Naive thymus-derived CD4-positive, alpha-beta T cell (primary cell): ENCODE results near the gene IREB2. TPM values are rescaled to one million over a fixed set of nuclear protein-coding genes. Genes with fewer than 3 reads are reported as not detected.
"Not testable (repeated sequence)": the region's sequence is repeated elsewhere in the genome, so short reads cannot be mapped to it uniquely, and the experiment has no call there.

Experiments used
- ATAC-seq: fragments of 150-1000 bp; cut with Tn5 transposase; 2 replicates; pipeline ENCODE4 v1.10.0; 2021; ENCODE audit warnings: mild to moderate bottlenecking, moderate library complexity
- CTCF ChIA-PET: fragments of 350-600 bp; sonication (Branson Sonifier 250); formaldehyde crosslinking; loops from one replicate; lab custom pipeline; 2021; ENCODE audit warnings: antibody characterized with exemption; lab: Charles Lee
- POLR2A ChIA-PET: fragments of 350-600 bp; sonication (Branson Sonifier 250); formaldehyde crosslinking; loops from one replicate; lab custom pipeline; 2021; ENCODE audit warnings: antibody characterized with exemption, inconsistent platforms; lab: Charles Lee
- DNase-seq, 9 donors: peaks; one replicate each; pipeline versions ENCODE4 v3.0.0 to v3.0.0-alpha.2; 2020 to 2022; ENCODE audit warnings: mixed read lengths in 1 of 9
- H3K27ac ChIP-seq: one replicate; pipeline ENCODE4 v1.7.0; 2013; ENCODE audit warnings: mild to moderate bottlenecking, low read depth, low read length, moderate library complexity
- H3K27me3 ChIP-seq, 2 donors: one replicate each; pipeline ENCODE4 v1.7.0; 2013; ENCODE audit warnings: low read length in 2 of 2, mild to moderate bottlenecking in 2 of 2, moderate library complexity in 2 of 2; ENCODE audit not compliant: control insufficient read depth in 2 of 2, insufficient read depth in 2 of 2
- H3K36me3 ChIP-seq, 3 experiments: 1 replicate in 2 of 3; 2 replicates in 1 of 3; pipeline ENCODE4 v1.7.0; 2013; ENCODE audit warnings: low read length in 3 of 3, mild to moderate bottlenecking in 3 of 3, moderate library complexity in 1 of 3; ENCODE audit not compliant: insufficient read depth in 3 of 3, control insufficient read depth in 2 of 3
- H3K4me1 ChIP-seq, 2 donors: one replicate each; pipeline ENCODE4 v1.7.0; 2013; ENCODE audit warnings: low read length in 2 of 2, mild to moderate bottlenecking in 2 of 2, moderate library complexity in 1 of 2; ENCODE audit not compliant: control insufficient read depth in 2 of 2, insufficient read depth in 2 of 2
- H3K4me3 ChIP-seq: 2 replicates; pipeline ENCODE4 v1.7.0; 2013; ENCODE audit warnings: mild to moderate bottlenecking, low read length
- H3K9me3 ChIP-seq, 3 experiments: 1 replicate in 2 of 3; 2 replicates in 1 of 3; pipeline ENCODE4 v1.7.0; 2013; ENCODE audit warnings: low read length in 3 of 3; ENCODE audit not compliant: control insufficient read depth in 2 of 3
- H3K27ac Mint-ChIP-seq, 9 donors: one replicate each; pipeline ENCODE4 v1.8.0; 2020 to 2022; ENCODE audit warnings: mixed read lengths in 9 of 9, mild to moderate bottlenecking in 8 of 9, moderate library complexity in 5 of 9, inconsistent platforms in 2 of 9
- H3K27me3 Mint-ChIP-seq, 5 donors: one replicate each; pipeline ENCODE4 v1.8.0; 2021 to 2022; ENCODE audit warnings: mixed read lengths in 5 of 5, mild to moderate bottlenecking in 1 of 5
- H3K36me3 Mint-ChIP-seq, 5 donors: one replicate each; pipeline ENCODE4 v1.8.0; 2020 to 2022; ENCODE audit warnings: mixed read lengths in 5 of 5, mild to moderate bottlenecking in 3 of 5, inconsistent platforms in 1 of 5
- H3K4me1 Mint-ChIP-seq, 7 donors: one replicate each; pipeline ENCODE4 v1.8.0; 2020 to 2022; ENCODE audit warnings: mixed read lengths in 7 of 7, mild to moderate bottlenecking in 3 of 7, inconsistent platforms in 1 of 7
- H3K4me3 Mint-ChIP-seq, 10 donors: one replicate each; pipeline ENCODE4 v1.8.0; 2020 to 2022; ENCODE audit warnings: mild to moderate bottlenecking in 10 of 10, mixed read lengths in 10 of 10, moderate library complexity in 6 of 10, inconsistent platforms in 2 of 10
- H3K9me3 Mint-ChIP-seq, 11 donors: one replicate each; pipeline ENCODE4 v1.8.0; 2020 to 2022; ENCODE audit warnings: mixed read lengths in 11 of 11, mild to moderate bottlenecking in 4 of 11, inconsistent platforms in 1 of 11, moderate library complexity in 1 of 11
- intact Hi-C, 2 donors: fragments of 100-400 bp; cut with micrococcal nuclease; formaldehyde crosslinking; loops; one replicate each; pipeline ENCODE4 v1.15.1; 2023
- polyA plus RNA-seq, 2 donors: library from polyadenylated mRNA; unstranded; fragments of 300-500 nt; fragmentation: Illumina TruSeq; gene quantifications; one replicate each; pipeline ENCODE4 v1.2.3, GENCODE V29; 2021
- total RNA-seq, 6 experiments: library from RNA in 5 of 6; stranded (reverse) in 5 of 6; gene quantifications; 1 replicate in 5 of 6; 2 replicates in 1 of 6; pipeline ENCODE4 v1.2.3 and lab custom pipeline; 2021 to 2026

The IREB2 gene
- total and polyA plus RNA-seq, 7 experiments from 2014 or later = 17.6 to 79.8 (median 67.6) TPM

- no peak overlapping the region for H3K4me3 Mint-ChIP-seq
- peaks cover 0 to 4% (median 0%) of the 10 kb centered on the region in 11 donors for H3K9me3 Mint-ChIP-seq
- no peak for ATAC-seq
- H3K36me3 Mint-ChIP-seq = no peaks in the 10 kb centered on the region
- POLR2A ChIA-PET = interaction anchor here (0.6 kb wide), 2 partner anchors 100 to 440 kb away, joined by 4 to 5 read pairs; no protein-coding TSS in a partner anchor
- CTCF ChIA-PET = interaction anchor here (0.7 kb wide), 1 partner anchor 135 kb away, joined by 3 read pairs; no protein-coding TSS in a partner anchor
- H3K27me3 Mint-ChIP-seq = peaks cover 4 to 16% (median 7%) of the 10 kb centered on the region in 5 donors
- H3K9me3 ChIP-seq = no peaks in the 10 kb centered on the region
- H3K27ac Mint-ChIP-seq = peak overlapping the region in 1 of 9 donors; percentile 14
- H3K4me3 ChIP-seq = no peak overlapping the region
- H3K4me1 Mint-ChIP-seq = peaks cover 13 to 24% (median 21%) of the 10 kb centered on the region in 7 donors
- peaks cover 12% of the 10 kb centered on the region in 2 donors for H3K4me1 ChIP-seq
- H3K27ac ChIP-seq = no peak overlapping the region
- H3K27me3 ChIP-seq = no peaks in the 10 kb centered on the region
- intact Hi-C loops = no loop called here
- no peak for DNase-seq
- peaks cover 0 to 6% (median 0%) of the 10 kb centered on the region in 3 experiments for H3K36me3 ChIP-seq
Observed at GRCh38 chr15:78434134-78434533, 3.9 kb upstream of the IREB2 start.

GRCh38 chr15:78434711-78435110 is 3.3 kb upstream of the IREB2 start:
- not testable (repeated sequence) for H3K4me3 ChIP-seq, H3K36me3 Mint-ChIP-seq, H3K9me3 Mint-ChIP-seq, DNase-seq, H3K27me3 ChIP-seq, H3K36me3 ChIP-seq, H3K9me3 ChIP-seq, ATAC-seq, H3K4me3 Mint-ChIP-seq, H3K27ac Mint-ChIP-seq, H3K27ac ChIP-seq
- ChIA-PET POLR2A (interaction anchor here (0.6 kb wide), 1 partner anchor 101 kb away, joined by 5 read pairs; no protein-coding TSS in a partner anchor), CTCF (interaction anchor here (0.7 kb wide), 1 partner anchor 134 kb away, joined by 3 read pairs; no protein-coding TSS in a partner anchor)
- Mint-ChIP-seq H3K4me1 (peaks cover 15 to 29% (median 25%) of the 10 kb centered on the region in 7 donors), H3K27me3 (peaks cover 0 to 12% (median 5%) of the 10 kb centered on the region in 5 donors)
- peaks cover 17% of the 10 kb centered on the region in 2 donors for H3K4me1 ChIP-seq
- intact Hi-C loops = loop anchor here (5.0 kb wide), 5 partner anchors 287 to 1488 kb away; partner anchors contain the start of genes IDH3A (in 1 of the 2) and TBC1D2B (in 1 of the 2)

- POLR2A ChIA-PET = interaction anchor here (0.6 to 5.1 kb wide), 22 partner anchors 9 to 436 kb away, joined by 3 to 44 read pairs (median 8); partner anchors contain the start of genes DNAJA4, MORF4L1, PSMA4 and SKIC8
- ATAC-seq = no peak
Observed at GRCh38 chr15:78437107-78437761, 782 bp upstream of the IREB2 start.

GRCh38 chr15:78438619-78439285 is 736 bp downstream of the IREB2 start:
- no peaks in the 10 kb centered on the region for H3K27me3 Mint-ChIP-seq
- intact Hi-C loops = loop anchor here (1.0 to 5.0 kb wide), 11 partner anchors 69 to 1484 kb away; partner anchors contain the start of genes IDH3A (in 2 of the 2), PSMA4 (in 2 of the 2), SKIC8 (in 2 of the 2) and TBC1D2B (in 2 of the 2)
- H3K4me3 Mint-ChIP-seq = peak overlapping the region; percentile 89 to 100 (median 97)
- H3K27ac Mint-ChIP-seq = peak overlapping the region; percentile 92 to 100 (median 98)
- H3K36me3 Mint-ChIP-seq = peaks cover 7 to 15% (median 12%) of the 10 kb centered on the region in 5 donors
- CTCF ChIA-PET = interaction anchor here (1.0 kb wide), 1 partner anchor 79 kb away, joined by 3 read pairs; no protein-coding TSS in a partner anchor
- peak in 3 of 9 donors; percentile 2 to 30 (median 11) for DNase-seq
- H3K4me3 ChIP-seq = peak overlapping the region; percentile 69
- H3K9me3 Mint-ChIP-seq = peaks cover 0 to 4% (median 0%) of the 10 kb centered on the region in 11 donors
- peak overlapping the region; percentile 94 for H3K27ac ChIP-seq
- H3K9me3 ChIP-seq = no peaks in the 10 kb centered on the region
- H3K27me3 ChIP-seq = no peaks in the 10 kb centered on the region
- peaks cover 36 to 64% (median 57%) of the 10 kb centered on the region in 7 donors for H3K4me1 Mint-ChIP-seq
- H3K4me1 ChIP-seq = peaks cover 32 to 36% of the 10 kb centered on the region in 2 donors
- ATAC-seq = no peak
- POLR2A ChIA-PET = interaction anchor here (0.6 to 5.1 kb wide), 15 partner anchors 11 to 435 kb away, joined by 3 to 44 read pairs (median 8); partner anchors contain the start of genes DNAJA4, MORF4L1, PSMA4 and SKIC8
- peaks cover 8 to 27% (median 8%) of the 10 kb centered on the region in 3 experiments for H3K36me3 ChIP-seq

More at GRCh38 chr15:78437107-78437761, 782 bp upstream of the IREB2 start:
- H3K36me3 Mint-ChIP-seq = peaks cover 4 to 9% (median 5%) of the 10 kb centered on the region in 5 donors
- peak overlapping the region; percentile 89 to 100 (median 97) for H3K4me3 Mint-ChIP-seq
- peaks cover 29 to 50% (median 45%) of the 10 kb centered on the region in 7 donors for H3K4me1 Mint-ChIP-seq
- DNase-seq = peak in 1 of 9 donors; percentile 8
- peak overlapping the region; percentile 69 for H3K4me3 ChIP-seq
- no peaks in the 10 kb centered on the region for H3K9me3 ChIP-seq
- H3K27ac Mint-ChIP-seq = peak overlapping the region; percentile 96 to 100 (median 99)
- peaks cover 27 to 31% of the 10 kb centered on the region in 2 donors for H3K4me1 ChIP-seq
- CTCF ChIA-PET = interaction anchor here (0.8 to 1.4 kb wide), 3 partner anchors 15 to 1415 kb away, joined by 3 to 8 read pairs (median 3); no protein-coding TSS in a partner anchor
- intact Hi-C loops = loop anchor here (5.0 kb wide), 5 partner anchors 290 to 1485 kb away; partner anchors contain the start of genes IDH3A (in 1 of the 2) and TBC1D2B (in 1 of the 2)
- peaks cover 0 to 4% (median 0%) of the 10 kb centered on the region in 11 donors for H3K9me3 Mint-ChIP-seq
- peak overlapping the region; percentile 94 for H3K27ac ChIP-seq
- H3K36me3 ChIP-seq = peaks cover 2 to 19% (median 8%) of the 10 kb centered on the region in 3 experiments
- no peaks in the 10 kb centered on the region for H3K27me3 ChIP-seq
- peaks cover 0 to 4% (median 0%) of the 10 kb centered on the region in 5 donors for H3K27me3 Mint-ChIP-seq

DNA sequence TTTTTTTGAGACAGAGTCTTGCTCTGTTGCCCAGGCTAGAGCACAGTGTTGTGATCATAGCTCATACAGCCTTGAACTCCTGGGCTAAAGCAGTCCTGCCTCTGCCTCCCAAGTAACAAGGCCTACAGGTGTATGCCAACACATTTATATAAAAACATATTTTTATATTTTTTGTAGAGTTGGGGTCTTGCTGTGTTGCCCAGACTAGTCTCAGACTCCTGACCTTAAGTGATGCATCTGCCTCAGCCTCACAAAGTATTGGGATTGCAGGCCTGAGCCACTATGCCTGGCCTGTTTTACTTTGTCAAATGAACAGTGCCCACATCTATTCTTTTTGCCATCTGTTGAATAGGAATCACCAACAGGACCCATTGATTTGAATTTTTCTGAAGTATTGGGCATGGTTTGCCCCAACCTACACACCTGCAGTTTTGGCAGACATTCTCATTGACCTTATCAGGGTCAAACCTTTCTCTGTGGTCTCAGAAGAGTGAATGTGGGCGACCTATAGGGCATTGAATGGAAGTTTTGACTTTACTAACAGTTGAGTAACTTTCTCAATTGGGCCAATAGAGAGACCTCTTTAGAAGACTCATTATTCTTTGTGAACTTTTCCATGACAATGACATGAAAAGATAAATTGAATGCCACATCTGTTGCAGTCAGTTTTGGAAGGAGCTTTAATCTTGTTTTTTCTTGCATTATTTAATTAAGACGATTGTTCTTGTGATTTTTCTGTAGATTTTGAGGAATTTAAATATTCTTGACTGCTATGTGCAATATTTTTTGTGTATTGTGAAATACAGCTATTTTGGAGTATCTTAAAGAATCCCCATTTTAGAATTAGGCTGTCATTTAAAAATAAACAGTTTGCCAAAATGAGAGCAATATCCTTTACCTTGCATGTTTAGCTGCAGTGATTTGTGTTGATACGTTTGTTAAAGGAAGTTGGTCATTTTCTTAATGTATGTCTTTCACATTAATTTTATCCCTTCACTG is 2.7 kb downstream of the IREB2 start:
- CTCF ChIA-PET = no interaction called here
- H3K36me3 Mint-ChIP-seq = peaks cover 7 to 26% (median 20%) of the 10 kb centered on the region in 5 donors
- H3K4me3 Mint-ChIP-seq = peak overlapping the region; percentile 23 to 100 (median 45)
- intact Hi-C loops = no loop called here
- Histone ChIP-seq H3K27me3 (no peaks in the 10 kb centered on the region), H3K9me3 (no peaks in the 10 kb centered on the region), H3K4me3 (no peak overlapping the region), H3K4me1 (peaks cover 32 to 36% of the 10 kb centered on the region in 2 donors), H3K36me3 (peaks cover 8 to 43% (median 10%) of the 10 kb centered on the region in 3 experiments), H3K27ac (no peak overlapping the region)
- peaks cover 0 to 4% (median 0%) of the 10 kb centered on the region in 11 donors for H3K9me3 Mint-ChIP-seq
- no peak for DNase-seq
- peak overlapping the region in 5 of 9 donors; percentile 17 to 44 (median 38) for H3K27ac Mint-ChIP-seq
- H3K4me1 Mint-ChIP-seq = peaks cover 40 to 80% (median 69%) of the 10 kb centered on the region in 7 donors
- POLR2A ChIA-PET = interaction anchor here (0.7 to 5.1 kb wide), 3 partner anchors 20 to 266 kb away, joined by 3 to 43 read pairs (median 27); partner anchors contain the start of gene PSMA4
- H3K27me3 Mint-ChIP-seq = no peaks in the 10 kb centered on the region
- no peak for ATAC-seq
